ELR (cell line): ENCODE results near the gene LCORL.
"Not testable (repeated sequence)": the region's sequence is repeated elsewhere in the genome, so short reads cannot be mapped to it uniquely, and the experiment has no call there.

Experiments used
- DNase-seq: peaks from one replicate; pipeline ENCODE4 v3.0.0-alpha.2; 2015; ENCODE audit warnings: low read depth

The LCORL gene

DNA sequence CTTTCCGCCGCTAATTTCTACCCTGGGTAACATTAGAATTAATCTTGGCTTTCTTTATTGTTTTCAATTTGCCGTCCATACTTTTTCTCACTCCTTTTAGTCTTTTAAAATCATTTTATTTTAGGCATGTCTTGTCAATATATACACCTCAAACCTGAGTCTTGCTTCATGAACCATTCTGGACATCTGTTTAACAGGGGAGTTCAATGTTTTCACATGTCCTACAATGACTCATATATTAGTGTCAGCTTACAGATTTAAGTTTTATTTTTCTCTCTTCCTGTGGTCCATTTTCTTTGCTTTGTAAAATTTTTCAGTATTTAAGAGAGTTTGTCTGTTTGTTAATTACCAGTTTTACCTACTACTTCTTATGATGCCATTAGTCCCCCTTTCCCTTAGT lies 89.5 kb downstream of the LCORL start:
- peak; percentile 13 for DNase-seq

DNA sequence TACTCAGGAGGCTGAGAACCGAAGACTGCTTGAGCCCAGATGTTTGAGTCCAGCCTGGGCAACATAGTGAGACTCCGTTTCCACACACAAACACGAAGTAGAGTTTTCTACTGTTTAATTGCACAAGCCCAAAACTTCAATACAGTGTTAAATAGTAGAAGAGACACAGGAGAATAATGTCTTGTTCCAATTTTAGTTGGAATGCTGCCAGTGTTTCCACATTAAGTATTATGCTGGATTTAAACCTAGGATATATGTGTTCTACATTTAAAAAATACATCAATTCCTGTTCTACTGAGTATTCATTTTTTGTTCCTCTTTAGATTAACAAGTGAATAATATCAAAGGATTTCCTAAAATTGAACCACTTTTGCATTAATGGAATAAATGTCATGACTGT lies 91.3 kb downstream of the LCORL start:
- DNase-seq: no peak

DNA sequence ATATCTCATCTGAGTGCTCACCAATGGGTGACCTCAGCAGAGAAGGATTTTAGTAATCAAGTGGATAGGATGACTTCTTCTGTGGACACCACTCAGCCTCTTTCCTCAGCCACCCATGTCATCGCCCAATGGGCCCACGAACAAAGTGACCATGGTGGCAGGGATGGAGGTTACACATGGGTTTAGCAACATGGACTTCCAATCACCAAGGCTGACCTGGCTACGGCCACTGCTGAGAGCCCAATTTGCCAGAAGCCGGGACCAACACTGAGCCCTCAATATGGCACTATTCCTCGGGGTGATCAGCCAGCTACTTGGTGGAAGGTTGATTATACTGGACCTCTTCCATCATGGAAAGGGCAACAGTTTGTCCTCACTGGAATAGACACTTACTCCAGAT lies 97.4 kb downstream of the LCORL start:
- no peak for DNase-seq

DNA sequence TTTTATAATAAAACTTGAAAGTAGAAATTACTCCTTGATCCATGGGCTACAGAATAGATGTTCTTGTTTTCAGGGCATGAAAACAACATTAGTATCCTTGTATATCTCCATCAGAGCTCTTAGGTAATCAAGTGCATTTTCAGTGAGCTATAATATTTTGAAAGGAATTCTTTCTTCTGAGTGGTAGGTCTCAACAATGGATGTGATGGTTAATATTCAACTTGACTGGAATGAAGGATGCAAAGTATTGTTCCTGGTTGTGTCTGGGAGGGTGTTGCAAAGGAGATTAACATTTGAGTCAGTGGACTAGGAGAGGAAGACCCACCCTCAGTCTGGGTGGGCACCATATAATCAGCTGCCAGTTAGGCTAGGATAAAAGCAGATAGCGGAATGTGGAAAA lies 100.1 kb downstream of the LCORL start:
- DNase-seq: no peak

DNA sequence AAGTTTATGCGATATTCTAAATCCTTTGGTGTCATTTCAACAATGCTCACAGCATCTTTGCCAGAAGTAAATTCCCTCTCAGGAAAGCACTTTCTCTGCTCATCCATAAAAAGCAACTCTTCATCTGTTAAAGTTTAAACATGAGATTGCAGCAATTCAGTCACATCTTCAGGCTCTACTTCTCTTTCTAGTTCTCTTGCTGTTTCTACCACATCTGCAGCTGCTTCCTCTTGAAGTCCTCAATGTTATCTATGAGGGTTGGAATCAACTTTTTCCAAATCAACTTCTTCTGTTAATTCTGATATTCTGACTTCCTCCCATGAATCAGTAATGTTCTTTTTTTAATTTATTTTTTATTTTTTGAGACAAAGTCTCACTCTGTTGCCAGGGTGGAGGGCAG lies 100.9 kb downstream of the LCORL start:
- DNase-seq: no peak

DNA sequence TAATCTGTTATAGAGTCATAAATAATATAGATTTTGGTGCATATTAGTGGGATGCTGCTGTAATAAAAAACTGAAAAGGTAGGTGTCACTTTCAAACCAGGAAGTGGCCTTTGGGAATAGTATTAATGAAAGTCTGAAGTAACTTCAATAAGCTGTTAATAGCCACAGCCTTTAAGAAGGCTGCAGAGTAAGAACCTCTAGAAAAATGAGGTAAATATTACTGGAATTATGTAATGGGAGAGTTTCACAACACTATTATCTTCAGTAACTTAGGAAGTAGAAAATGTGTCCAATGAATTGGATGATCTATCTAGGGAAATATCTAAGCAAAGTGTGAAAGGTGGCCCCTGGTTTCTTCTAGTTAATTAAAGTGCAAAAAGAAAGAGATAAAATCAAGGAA lies 106.1 kb downstream of the LCORL start:
- DNase-seq: no peak

DNA sequence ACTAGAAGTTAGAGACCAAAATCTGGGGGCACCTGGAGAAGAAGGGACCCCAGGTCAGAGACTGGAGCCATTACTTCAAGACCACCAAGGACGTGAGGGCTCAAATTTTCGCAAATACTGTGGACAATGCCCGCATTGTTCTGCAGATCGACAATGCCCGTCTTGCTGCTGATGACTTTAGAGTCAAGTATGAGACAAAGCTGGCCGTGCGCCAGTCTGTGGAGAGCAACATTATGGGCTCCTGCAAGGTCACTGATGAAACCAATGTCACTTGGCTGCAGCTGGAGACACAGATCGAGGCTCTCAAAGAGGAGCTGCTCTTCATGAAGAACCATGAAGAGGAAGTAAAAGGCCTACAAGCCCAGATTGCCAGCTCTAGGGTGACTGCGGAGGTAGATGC lies 109.5 kb downstream of the LCORL start:
- no peak for DNase-seq

DNA sequence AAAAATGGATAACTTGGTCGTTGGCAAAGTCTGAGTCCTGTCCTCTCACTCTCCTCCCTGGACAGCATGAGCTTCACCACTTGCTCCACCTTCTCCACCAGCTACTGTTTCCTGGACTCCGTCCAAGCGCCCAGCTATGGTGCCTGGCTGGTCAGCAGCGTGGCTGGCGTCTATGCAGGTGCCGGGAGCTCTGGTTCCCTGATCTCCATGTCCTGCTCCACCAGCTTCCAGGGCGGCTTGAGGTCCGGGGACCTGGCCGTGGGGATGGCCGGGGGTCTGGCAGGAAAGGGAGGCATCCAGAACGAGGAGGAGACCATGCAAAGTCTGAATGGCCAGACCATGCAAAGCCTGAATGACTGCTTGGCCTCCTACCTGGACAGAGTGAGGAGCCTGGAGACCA lies 109.9 kb downstream of the LCORL start:
- no peak for DNase-seq

DNA sequence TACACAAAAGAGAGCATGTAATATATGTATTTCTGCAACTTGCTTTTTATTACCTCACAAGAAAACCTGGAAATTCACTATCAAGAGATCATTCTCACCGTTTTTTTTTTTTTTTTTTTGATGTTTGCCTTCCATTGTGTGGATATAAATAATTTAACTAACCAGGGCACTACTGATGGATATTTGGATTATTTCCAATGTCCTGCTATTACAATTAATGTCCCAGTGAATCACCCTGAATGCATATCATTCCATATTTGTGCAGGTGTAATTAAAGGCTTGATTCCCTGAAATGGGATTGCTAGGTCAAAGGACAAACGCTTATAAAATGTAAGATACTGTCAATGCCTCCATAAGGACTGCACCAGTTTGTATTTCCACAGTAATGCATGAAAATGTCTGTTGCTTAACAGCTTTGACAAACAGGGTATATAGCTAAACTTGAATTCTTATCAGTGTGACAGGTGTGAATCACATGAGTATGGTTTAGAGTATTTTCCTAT lies 123.0 kb downstream of the LCORL start:
- no peak for DNase-seq

DNA sequence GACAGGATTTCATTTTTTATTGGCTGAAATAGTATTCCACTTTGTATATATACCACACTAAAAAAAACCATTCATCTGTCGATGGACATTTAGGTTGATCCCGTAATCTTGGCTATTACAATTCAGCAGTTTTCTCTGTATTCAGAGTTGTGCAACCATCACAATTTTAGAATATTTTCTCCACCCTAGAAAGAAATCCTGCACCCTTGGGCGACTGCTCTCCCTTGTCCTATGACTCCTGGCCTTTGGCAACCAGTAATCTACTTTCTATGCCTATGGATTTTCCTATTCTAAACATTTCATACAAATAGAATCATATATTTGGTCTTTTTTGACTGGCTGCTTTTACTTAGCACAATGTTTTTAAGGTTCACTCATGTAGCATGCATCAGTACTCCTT lies 126.1 kb downstream of the LCORL start:
- DNase-seq: no peak

DNA sequence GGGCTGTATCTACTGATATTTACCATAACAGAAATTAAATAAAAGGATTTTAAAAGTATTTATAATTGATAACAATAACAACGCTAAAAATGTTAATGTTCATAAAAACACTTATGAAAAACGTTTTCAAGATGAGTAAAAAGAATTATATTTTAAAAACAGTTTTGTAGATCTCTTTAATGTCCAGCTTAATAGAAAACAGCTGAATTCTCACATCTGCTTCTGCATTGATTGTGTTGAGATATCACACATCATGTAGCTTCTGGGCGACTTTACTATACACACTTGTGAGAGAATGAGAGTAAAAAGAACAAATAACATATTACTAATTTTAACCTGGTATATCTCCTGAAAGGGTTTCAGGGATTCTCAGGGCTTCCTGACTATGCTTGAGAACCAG lies 127.1 kb downstream of the LCORL start:
- no peak for DNase-seq

DNA sequence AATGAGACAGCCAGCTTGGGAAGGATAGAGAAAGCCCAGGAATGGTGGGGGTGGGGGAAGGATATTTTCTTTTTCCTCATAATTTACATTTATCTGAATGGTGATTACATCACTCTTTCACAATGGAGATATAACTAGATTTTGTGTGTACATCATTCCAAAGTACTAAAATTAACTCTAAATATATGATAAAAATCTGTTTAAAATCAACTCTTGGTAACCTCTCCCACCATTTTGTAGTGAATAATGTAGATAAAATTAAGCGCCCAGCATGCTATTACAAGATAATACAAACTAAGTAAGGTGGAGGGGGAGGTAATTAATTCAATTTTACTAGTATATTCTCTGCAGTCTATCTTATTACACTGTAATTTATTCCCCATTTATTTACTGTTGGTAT lies 131.9 kb downstream of the LCORL start:
- no peak for DNase-seq

DNA sequence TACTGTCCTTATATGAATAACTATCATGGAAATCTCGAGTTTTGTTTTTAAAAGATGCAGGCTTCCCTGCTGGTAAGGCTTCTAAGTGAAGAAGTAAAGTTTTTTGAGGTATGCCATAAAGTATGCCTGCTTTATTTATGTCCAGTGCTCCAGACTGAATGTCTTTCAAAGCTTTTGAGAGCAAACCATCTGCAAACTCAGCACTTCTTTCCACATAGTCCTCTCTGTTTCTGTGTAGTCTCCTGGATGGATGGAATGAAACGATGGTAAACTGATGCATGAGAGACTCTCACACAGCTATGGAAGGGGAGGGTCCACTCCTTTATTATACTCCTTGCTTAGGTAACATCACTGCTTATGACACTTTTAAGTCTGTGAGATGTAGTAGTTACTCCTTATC lies 137.0 kb downstream of the LCORL start:
- no peak for DNase-seq

DNA sequence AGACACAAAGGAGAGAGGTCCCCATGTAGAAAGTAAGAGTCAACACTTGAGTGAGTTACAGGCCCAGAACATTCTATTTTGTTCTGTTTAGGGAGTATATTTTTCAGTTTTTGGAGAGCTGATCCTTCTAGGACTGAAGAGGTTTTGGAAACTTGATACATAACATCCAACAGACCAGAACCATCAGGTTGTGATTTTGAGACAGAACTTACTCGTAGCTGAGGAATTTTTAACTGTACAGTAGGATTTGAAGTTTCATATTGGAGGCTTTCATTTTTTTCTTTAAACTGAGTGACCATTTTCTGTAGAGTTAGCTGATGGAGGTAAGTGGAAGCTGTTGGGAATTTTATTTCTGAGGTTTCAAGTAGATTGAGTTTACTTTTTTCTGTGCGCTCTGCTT lies 137.5 kb downstream of the LCORL start:
- no peak for DNase-seq

DNA sequence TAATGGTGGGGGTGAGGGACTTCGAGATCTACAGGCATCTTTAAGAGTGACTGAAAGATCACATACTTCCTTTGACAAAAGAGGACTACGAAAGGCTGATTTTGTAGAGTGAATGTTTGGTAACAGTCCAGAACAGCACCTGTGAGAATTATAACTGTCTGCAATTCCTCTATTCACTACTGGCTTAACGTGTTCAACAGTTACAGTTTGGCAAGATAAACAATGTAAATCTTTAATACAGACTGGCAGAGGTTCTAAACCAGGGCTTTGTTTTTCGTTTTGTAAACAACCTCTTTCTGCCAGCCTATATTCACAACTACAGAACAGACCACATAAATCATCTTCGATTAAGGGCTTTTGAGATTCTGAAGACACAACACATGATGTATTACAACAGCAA lies 143.9 kb downstream of the LCORL start:
- DNase-seq: no peak

DNA sequence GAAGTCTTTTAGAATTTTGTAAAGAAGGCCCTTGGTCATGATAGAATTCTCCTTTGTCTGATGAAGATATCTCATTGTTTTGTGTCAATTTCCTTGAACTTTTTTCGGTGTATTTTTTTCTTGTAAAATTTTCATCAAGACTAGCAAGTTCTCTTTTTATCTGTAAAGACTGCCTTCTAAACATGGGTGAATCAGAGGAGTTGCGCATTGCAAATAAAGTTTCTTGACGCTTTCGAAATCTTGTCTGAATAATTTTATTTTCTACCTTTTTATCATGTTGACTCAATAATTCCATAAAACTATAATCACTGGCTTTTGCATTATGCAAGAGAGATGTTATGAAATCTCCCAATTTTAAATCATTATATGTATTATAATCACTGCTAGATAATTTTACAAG lies 144.6 kb downstream of the LCORL start:
- no peak for DNase-seq

DNA sequence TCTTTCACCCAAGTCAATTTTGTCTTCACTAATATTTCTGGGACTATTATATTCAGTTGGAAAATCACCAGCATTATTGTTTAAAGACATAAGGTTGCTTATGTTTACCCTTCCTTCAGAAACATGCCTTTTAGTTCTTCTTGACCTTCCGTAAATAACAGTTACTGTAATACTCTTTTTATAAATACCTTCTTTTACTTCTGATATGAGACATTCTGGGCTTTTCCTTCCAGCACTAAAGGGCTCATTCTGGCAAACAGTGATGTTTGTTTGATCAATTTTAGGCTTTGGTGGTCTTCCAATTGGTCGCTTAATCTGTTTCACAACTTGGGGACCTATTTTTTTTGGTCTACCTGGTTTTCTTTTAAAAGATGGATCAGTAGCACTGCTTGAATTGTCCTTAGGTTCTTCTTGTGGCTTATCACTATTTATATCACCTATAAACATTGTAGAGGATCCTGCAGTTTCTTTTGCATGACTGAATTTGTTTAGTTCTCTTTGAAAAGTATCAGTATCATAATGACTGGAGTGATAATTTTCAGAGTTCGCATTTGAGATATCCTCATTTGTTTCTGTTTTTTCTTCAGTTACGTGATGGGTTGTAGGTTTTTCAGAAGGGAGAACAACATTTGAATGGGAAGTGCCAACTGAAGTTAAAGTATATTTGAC lies 146.0 kb downstream of the LCORL start:
- no peak for DNase-seq

DNA sequence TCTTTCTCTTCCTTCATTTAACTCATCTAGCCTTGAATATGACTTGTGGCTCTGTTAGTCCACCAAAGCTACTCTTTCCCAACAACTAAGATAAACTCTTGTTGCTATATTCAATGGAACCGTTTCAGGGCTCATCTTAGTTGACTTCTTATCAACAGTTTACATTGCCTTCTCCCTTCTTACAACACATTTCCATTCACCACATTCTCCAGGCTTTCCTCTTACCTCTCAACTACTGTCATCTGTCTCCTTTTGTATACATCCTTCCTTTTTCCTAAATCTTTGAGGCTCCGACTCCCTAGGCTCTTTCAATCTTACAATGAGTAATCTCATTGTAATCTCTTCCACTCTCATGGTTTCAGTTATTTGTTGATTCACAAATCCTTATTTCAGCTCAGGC lies 152.2 kb downstream of the LCORL start:
- no peak for DNase-seq

DNA sequence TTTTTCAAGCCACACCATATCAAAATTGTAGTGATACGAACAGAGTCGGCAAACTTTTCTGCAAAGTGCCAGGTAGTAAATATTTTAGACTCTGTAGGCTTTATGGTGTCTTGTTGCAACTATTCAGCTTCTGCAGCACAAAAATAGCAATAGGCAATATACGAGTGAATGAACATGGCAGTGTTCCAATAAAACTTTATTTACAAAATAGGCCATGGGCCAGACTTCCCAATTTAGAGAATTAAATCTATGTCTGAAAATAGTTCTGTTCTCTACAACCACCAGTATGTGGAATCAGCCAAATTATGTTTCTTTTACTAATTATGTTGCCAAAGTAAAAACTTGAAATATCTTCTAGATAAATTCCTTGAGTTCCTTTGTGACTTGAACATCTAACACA lies 154.3 kb downstream of the LCORL start:
- no peak for DNase-seq

DNA sequence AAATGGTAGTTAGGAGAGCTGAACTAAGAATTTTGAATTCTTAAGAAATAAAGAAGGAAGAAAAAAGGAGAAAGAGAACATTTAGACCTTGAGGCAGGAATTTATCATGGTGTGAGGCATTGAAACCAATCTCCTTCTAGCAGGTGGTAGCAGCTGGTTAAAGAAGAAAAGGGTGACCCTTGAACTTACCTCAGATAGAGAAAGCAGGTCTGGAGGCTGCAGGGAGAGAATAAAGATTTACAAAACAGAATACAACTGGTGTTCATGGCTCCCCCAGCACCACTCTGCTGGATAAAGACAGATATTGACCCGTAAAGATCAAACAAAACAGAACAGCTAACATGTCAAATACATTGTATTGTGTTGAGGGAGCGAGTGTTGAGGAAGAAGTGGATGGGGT lies 154.7 kb downstream of the LCORL start:
- no peak for DNase-seq

DNA sequence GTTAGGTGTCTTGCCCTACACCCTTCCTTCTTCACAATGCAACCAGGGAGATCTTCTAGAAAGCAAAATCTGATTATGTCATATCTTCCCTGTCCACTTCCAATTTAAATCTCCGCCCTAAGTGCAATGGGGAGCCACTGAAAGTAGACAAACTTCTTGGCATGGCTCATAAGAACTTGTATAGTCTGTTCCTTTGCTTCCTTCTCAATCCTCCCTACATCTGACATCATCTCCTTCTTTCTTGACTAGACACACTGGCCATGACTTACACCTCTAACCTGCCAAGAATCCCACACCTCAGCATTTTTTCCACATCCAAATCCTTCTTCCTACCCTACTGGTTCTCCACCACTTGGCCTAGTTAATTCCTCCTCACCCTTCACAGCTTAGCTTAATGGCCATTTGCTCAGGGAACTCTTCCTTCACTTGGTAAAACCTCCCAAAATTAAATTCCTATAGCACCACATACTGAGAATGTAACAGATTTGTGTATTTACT lies 155.6 kb downstream of the LCORL start:
- DNase-seq: no peak

DNA sequence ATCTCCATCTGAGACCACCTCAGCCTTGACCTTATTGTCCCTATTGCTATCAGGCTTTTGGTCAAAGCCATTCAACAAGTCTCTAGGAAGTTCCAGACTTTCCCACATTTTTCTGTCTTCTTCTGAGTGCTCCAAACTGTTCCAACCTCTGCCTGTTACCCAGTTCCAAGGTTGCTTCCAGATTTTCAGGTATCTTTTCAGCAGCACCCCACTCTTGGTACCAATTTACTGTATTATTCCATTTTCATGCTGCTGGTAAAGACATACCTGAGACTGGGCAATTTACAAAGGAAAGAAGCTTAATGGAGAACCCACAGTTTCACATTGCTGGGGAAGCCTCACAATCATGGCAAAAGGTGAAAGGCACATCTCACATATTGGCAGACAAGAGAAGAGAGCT lies 159.6 kb downstream of the LCORL start:
- DNase-seq: not testable (repeated sequence)

DNA sequence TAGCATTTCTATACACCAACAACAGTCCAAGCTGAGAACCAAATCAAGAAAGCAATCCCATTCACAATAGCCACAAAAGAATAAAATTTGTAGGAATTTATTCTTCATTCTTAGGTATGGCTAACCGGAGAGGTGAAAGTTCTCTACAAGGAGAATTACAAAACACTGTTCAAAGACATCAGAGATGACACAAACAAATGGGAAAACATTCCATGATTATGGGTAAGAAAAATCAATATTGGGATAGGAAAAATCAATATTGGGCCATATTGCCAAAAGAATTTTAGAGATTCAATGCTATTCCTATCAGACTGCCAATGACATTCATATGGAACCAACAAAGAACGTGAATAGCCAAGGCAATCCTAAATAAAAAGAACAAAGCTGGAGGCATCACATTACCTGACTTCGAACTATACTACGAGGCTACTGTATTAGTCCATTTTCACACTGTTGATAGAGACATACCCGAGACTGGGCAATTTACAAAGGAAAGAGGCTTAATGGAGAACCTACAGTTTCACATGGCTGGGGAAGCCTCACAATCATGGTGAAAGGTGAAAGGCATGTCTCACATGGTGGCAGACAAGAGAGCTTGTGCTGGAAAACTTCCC lies 161.7 kb downstream of the LCORL start:
- no peak for DNase-seq

DNA sequence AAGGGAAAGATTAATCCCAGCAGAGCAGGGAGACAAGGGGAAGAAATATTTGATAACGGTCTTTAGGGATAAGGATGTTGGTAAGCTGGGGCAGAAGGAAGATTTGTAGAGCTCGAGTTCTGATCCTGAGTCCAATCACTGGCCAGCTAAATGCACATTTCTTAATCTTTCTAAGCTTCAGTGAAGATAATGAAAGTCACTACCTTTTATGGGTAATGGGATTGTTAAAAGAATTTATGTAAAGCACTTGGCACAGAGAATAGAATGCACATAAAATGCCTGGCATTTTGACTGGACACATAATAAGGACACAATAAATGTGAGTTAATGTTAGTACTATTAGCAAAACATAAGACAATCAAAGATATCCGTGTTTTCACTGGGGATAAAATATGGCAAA lies 167.5 kb downstream of the LCORL start:
- DNase-seq: no peak
